Activated T-cell treated with anti-CD3 and anti-CD28 coated beads, Interleukin-2, amount 50 U/mL, for 24 hours (primary cell): ENCODE data around the gene ZNF467.

Source experiments
- DNase-seq: peaks from one replicate; pipeline ENCODE4 v3.0.0-alpha.2; 2020
- H3K27ac Mint-ChIP-seq: 2 replicates; pipeline ENCODE4 v1.8.0; 2020; ENCODE audit warnings: mild to moderate bottlenecking, mixed read lengths
- H3K27me3 Mint-ChIP-seq: 2 replicates; pipeline ENCODE4 v1.8.0; 2020; ENCODE audit warnings: mixed read lengths
- H3K36me3 Mint-ChIP-seq: 2 replicates; pipeline ENCODE4 v1.8.0; 2020; ENCODE audit warnings: low read depth, mixed read lengths
- H3K4me1 Mint-ChIP-seq: 2 replicates; pipeline ENCODE4 v1.8.0; 2020; ENCODE audit warnings: low read depth, mixed read lengths
- H3K4me3 Mint-ChIP-seq: 2 replicates; pipeline ENCODE4 v1.8.0; 2020; ENCODE audit warnings: mild to moderate bottlenecking, moderate library complexity, mixed read lengths
- H3K9me3 Mint-ChIP-seq: 2 replicates; pipeline ENCODE4 v1.8.0; 2020; ENCODE audit warnings: mixed read lengths

ZNF467 gene

DNA sequence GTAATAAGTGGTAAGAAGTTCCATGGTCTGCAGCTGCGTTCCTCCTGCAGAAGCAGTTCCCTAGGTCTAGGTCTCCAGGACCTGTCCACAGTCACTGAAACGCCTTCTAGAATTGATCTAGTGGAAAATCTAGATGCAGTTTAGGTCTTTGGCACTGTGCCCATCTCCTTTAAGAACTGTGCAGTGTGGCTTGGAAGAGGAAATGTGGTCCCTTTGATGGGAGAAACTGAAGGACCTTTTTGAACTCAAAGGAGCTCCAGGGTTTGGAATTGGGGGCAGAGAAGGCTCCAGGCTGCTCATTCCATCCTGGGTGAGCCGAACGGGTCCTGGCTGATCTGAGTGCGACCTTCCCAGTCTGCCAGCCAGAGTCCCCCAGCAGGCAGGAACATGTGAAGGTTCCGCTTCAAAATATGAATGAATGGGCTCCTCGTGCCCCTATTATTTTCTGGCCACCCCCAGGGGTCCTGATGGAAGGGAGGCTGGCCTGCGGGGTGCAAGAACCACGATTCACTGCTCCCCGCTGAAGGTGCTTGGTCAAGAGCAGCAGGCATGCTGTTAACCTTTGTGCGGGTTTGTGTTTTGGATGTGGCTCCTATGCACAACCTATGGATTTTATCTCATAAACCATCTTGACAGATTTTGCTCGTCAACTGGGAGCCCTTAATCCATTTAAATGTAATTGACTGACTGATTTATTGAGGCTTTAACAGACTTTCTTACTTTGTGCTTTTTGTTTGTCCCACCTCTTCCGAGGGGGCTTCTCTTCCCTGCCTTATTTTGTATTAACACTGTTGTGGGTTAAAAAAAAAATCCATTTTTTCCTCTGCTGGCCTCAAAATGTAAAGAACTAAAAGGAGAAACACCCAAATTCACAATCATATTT is 36.7 kb downstream of the ZNF467 start:
- no peaks in the 10 kb centered on the region for H3K9me3 Mint-ChIP-seq
- no peak overlapping the region for H3K4me3 Mint-ChIP-seq
- no peak for DNase-seq
- peaks cover 12% of the 10 kb centered on the region for H3K4me1 Mint-ChIP-seq
- H3K27ac Mint-ChIP-seq, result no peak overlapping the region
- peaks cover 40% of the 10 kb centered on the region for H3K27me3 Mint-ChIP-seq
- peaks cover 19% of the 10 kb centered on the region for H3K36me3 Mint-ChIP-seq

DNA sequence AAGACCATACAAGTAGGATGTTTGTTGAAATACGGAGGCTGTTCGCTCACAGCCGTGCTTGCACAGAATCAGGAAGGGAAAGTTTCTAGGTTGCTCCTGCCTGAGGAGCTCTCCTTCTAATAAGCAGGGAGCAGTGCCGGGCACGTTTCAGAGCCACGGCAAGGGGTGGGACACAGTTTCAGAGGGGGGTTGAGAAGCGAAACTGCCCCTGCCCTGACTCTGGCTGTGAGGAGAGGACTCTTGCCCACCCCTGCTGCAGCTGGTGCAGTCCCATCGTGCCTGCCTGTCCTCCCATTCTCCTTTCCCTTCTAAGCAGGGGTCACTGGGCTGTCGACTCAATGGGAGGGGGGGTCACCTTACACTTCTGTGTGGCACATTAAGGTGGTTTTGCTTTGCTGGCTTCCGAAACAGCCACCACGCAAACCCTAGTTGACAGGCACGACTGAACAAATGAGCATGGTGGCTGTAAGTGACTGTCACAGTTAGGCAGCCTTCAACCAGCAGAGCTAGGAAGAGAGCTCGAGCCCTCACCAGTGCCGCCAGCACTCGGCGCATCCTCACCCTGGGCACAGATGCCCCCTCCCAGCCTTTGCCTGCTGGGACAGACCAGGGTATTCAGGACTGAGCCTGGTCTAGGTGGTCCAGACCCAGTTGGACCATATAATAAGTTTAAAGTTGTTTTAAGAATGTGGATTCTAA is 37.5 kb downstream of the ZNF467 start:
- Mint-ChIP-seq H3K27ac (no peak overlapping the region), H3K4me1 (peaks cover 10% of the 10 kb centered on the region), H3K4me3 (no peak overlapping the region), H3K9me3 (no peaks in the 10 kb centered on the region), H3K27me3 (peaks cover 33% of the 10 kb centered on the region), H3K36me3 (peaks cover 27% of the 10 kb centered on the region)
- no peak for DNase-seq

DNA sequence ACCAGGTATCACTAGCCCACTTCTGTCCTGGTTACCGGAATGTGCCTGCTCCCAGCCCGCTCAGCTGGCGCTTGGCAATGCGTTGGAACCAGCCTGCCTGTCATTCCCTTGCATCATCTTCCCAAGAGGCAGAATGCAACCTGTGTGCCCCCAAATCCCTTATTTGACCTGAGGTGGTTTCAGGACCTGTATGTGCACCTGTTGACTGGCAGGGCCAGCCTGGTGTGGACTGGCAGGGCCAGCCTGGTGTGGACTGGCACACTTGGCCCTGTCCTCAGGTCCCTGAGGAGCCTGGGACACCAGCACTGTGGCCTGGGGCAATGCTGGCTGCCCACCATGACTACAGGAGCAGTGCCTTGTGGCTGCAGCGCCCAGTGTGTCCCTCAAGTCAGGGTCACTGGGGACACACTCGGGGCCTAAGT is 38.2 kb downstream of the ZNF467 start:
- Mint-ChIP-seq H3K27ac (no peak overlapping the region), H3K4me3 (no peak overlapping the region)

DNA sequence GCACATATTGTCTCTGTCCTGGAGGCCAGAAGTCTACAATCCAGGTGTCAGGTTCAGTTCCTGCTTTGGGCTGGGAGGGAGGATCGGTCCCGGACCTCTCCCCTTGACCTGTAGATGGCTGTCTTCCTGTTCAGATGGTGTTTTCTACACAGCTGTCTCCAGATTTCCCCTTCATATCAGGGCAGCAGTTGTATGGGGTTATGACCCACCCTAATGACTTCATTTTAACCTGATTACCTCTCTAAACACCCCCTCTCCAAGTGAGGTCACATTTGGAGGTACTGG is 38.7 kb downstream of the ZNF467 start:
- Mint-ChIP-seq H3K27me3 (peaks cover 25% of the 10 kb centered on the region), H3K27ac (no peak overlapping the region), H3K9me3 (no peaks in the 10 kb centered on the region), H3K4me1 (peaks cover 10% of the 10 kb centered on the region), H3K36me3 (peaks cover 38% of the 10 kb centered on the region), H3K4me3 (no peak overlapping the region)
- no peak for DNase-seq

More for the DNA sequence above, 38.2 kb downstream of the ZNF467 start:
- Mint-ChIP-seq H3K4me1 (peaks cover 10% of the 10 kb centered on the region), H3K36me3 (peaks cover 34% of the 10 kb centered on the region), H3K27me3 (peaks cover 26% of the 10 kb centered on the region), H3K9me3 (no peaks in the 10 kb centered on the region)
- DNase-seq, result no peak

DNA sequence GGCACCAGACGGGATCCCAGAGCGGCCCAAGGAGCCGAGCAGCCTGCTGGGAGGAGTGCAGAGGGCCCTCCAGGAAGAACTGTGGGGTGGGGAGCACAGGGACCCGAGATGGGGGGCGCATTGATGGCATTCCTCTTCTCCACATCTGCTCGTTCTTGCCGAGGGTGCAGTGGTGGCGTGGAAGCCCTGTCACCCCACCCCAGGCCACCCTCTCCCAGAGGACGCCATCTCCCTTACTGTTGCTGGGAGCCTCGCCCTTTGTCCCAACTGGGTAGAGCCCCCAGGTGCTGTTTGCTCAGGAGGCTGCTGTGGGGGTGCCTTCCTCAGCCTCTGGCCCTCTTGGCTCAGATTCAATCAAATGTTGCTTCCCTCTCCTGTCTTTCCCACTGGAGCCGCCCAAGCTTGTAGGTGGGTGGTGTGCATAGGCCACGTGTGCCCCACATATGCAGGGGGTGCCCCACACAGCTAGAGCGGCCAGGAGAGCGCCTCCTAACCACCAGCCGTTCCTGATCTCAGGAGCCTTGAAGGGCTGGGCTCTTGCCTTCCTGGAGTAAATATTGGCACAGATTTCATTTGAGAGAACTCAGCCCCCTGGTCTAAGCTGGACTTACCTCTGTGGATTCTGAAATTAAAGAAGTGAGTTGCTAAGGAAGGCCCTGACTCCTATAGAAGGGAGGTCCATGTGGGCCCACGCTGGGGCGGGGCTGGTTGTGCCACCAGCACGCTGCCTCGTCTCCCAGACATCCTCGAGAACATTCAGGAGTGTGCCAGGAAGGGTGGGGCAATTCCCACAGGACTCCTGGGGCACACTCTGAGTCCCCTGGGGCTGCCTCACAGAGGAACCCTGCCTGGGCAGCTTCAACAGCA is 39.2 kb downstream of the ZNF467 start:
- DNase-seq, result no peak
- Mint-ChIP-seq H3K4me3 (no peak overlapping the region), H3K4me1 (peaks cover 10% of the 10 kb centered on the region), H3K36me3 (peaks cover 44% of the 10 kb centered on the region), H3K27me3 (peaks cover 20% of the 10 kb centered on the region), H3K9me3 (no peaks in the 10 kb centered on the region), H3K27ac (no peak overlapping the region)

DNA sequence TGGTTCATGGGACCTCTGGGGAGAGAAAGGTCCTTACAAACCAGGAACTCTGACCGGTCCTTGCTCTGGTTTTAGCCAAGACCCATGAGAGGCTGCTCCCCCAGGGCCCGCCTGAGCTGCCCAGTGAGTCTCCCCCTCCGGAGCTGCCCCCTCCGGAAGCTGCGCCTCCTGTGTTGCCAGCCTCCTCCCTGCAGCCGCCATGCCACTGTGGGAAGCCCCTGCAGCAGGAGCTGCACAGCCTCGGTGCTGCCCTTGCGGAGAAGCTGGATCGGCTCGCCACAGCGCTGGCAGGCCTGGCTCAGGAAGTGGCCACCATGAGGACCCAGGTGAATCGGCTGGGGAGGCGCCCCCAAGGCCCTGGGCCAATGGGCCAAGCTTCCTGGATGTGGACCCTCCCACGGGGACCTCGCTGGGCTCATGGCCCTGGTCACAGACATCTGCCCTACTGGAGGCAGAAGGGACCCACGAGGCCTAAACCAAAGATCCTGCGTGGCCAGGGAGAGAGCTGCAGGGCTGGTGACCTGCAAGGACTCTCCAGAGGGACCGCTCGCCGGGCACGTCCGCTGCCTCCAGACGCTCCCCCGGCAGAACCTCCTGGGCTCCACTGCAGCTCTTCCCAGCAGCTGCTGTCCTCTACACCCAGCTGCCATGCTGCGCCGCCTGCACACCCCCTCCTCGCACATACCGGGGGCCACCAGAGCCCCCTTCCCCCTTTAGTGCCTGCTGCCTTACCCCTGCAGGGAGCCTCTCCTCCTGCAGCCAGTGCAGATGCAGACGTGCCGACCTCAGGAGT is 40.1 kb downstream of the ZNF467 start:
- no peaks in the 10 kb centered on the region for H3K9me3 Mint-ChIP-seq
- no peak overlapping the region for H3K4me3 Mint-ChIP-seq
- H3K36me3 Mint-ChIP-seq, result peaks cover 49% of the 10 kb centered on the region
- DNase-seq, result no peak
- no peak overlapping the region for H3K27ac Mint-ChIP-seq
- H3K27me3 Mint-ChIP-seq, result peaks cover 13% of the 10 kb centered on the region
- peaks cover 10% of the 10 kb centered on the region for H3K4me1 Mint-ChIP-seq

DNA sequence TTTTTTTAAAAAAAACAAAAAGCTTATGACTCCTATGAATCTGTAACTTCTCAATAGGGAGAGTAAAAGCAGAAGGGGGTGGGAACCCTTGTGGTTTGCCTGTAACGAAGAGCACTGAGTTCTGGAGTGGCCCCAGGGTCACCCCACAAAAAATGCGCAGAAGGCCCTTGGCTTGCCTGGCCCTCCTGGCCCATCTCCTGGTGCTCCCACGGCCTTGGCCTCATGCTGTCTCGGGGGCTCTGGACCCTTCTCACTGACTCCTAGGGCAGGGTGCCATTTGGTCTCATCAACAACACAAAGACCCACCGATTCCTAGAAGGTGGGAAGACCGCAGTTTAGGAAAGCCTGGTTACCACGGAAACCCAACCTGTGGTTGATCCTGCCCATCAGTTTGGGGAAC is 40.8 kb downstream of the ZNF467 start:
- no peak for DNase-seq
- H3K4me3 Mint-ChIP-seq, result no peak overlapping the region
- peaks cover 11% of the 10 kb centered on the region for H3K27me3 Mint-ChIP-seq
- no peaks in the 10 kb centered on the region for H3K9me3 Mint-ChIP-seq
- no peak overlapping the region for H3K27ac Mint-ChIP-seq
- H3K4me1 Mint-ChIP-seq, result peaks cover 10% of the 10 kb centered on the region
- H3K36me3 Mint-ChIP-seq, result peaks cover 56% of the 10 kb centered on the region

DNA sequence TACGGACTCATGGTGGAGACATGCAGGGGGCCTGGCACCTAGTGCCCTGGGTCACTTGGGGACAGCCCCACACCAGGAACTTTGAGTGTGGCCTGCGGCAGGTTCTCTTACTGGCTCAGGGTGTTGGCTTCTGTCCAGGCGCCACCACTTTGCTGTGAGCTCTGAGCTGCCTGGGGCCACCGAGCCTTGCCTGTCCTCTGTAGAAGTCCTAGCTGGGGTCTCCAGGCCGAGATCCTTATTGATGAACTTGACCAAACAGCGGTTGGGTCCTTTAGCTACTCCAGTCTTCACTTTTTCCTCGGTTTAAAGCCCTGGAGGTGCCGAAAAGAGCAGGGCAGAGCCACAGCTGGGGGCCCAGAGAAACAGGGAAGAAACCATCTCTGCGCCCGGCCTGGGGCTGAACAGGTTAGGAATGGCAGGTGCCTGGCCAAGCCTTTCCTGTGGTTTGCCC is 41.3 kb downstream of the ZNF467 start:
- peaks cover 60% of the 10 kb centered on the region for H3K36me3 Mint-ChIP-seq
- no peaks in the 10 kb centered on the region for H3K9me3 Mint-ChIP-seq
- H3K27ac Mint-ChIP-seq, result no peak overlapping the region
- H3K4me3 Mint-ChIP-seq, result no peak overlapping the region
- DNase-seq, result no peak
- peaks cover 8% of the 10 kb centered on the region for H3K27me3 Mint-ChIP-seq
- H3K4me1 Mint-ChIP-seq, result peaks cover 10% of the 10 kb centered on the region

DNA sequence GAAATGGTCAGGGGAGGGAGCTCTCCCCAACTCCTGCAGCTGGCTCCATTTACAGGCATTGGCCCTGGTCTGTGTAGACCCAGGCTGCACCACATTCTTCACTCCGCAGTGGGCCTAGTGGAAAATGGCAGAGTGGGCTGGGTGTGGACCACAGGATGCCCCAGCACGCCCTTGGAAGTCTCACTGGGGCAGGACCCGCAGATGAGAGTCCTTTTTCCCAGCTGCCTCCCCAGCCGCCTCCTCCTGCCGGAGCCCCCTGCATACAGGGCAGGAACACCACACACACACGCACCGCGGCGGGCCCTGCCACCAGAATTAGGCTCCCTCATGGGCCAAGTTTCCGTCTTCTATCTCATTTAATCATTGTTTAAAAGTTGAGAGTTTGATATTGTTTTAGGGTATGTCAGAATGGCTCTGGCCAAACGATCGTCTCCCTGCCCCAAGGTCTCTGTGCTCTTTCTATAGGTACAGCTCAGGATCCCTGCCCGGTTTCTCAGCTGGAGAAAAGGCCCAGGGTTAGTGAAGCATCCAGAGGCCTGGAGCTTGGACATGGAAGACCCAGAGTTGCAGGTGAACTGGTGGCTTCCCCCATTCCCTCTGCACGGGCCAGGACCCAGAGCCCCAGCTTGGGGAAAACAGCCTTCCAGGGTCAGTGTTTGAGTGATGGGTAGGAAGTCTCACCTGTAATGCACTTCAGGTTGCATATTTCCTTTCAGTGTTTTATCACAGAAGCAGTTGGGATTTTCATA is 42.0 kb downstream of the ZNF467 start:
- no peaks in the 10 kb centered on the region for H3K9me3 Mint-ChIP-seq
- H3K4me1 Mint-ChIP-seq, result peaks cover 9% of the 10 kb centered on the region
- no peak overlapping the region for H3K4me3 Mint-ChIP-seq
- peaks cover under 1% of the 10 kb centered on the region for H3K27me3 Mint-ChIP-seq
- no peak for DNase-seq
- peaks cover 68% of the 10 kb centered on the region for H3K36me3 Mint-ChIP-seq
- H3K27ac Mint-ChIP-seq, result no peak overlapping the region

DNA sequence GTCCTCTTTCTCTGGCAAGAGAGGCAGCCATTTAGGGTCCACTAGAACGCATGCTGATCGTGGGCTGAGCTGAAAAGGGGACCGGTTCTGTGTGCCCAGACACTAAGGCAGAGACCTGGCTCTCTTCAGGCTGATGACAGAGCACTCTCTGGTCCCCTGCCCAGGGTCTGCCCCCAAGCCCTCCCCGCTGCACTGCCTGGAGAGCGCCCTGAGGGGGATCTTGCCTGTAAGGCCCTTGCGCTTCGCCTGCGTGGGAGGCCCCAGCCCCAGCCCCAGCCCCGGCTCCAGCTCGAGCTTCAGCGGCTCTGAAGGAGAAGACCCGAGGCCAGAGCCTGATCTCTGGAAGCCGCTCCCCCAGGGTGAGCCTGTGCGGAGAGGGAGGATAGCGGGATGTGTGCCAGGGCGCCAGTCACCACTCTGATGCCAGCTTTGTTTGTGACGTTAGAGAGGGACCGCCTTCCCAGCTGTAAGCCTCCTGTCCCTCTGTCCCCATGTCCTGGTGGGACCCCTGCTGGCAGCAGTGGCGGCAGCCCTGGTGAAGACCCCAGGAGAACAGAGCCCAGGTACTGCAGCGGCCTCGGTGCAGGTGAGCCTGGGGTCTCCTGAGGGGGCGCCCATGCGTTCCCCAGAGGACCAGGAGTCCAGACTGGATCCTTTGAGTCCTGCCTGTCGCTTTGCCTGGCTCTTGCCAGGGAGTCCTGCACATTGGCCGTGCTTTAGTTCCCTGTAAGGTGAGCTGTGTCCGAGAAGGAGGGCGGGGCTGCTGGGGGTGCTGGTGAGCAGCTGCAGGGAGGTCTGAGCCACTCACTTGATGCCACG is 43.2 kb downstream of the ZNF467 start:
- H3K36me3 Mint-ChIP-seq, result peaks cover 80% of the 10 kb centered on the region
- H3K4me1 Mint-ChIP-seq, result no peaks in the 10 kb centered on the region
- H3K27ac Mint-ChIP-seq, result no peak overlapping the region
- no peak for DNase-seq
- no peak overlapping the region for H3K4me3 Mint-ChIP-seq
- no peaks in the 10 kb centered on the region for H3K9me3 Mint-ChIP-seq
- no peaks in the 10 kb centered on the region for H3K27me3 Mint-ChIP-seq

DNA sequence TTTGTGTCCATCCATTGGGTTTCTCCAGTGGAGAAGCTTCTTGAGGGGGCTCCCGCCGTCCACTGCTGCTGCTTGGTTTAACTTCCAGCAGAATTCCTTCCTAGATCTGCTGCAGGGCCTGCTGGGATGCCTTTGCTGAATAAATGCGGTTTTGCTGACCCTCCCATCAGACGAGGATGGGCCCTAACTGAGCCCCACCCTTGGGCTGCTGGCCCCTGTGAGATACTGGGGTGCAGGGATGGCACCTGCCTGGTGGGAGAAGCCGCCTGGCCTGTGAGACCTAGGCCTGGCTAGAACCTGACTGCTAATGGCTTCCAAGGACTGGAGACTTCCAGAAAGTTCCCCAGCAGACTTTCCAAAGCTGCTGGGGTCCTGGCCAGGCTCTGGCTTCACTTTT is 43.8 kb downstream of the ZNF467 start:
- Mint-ChIP-seq H3K36me3 (peaks cover 83% of the 10 kb centered on the region), H3K9me3 (no peaks in the 10 kb centered on the region), H3K4me3 (no peak overlapping the region), H3K4me1 (no peaks in the 10 kb centered on the region), H3K27me3 (no peaks in the 10 kb centered on the region), H3K27ac (no peak overlapping the region)
- no peak for DNase-seq

DNA sequence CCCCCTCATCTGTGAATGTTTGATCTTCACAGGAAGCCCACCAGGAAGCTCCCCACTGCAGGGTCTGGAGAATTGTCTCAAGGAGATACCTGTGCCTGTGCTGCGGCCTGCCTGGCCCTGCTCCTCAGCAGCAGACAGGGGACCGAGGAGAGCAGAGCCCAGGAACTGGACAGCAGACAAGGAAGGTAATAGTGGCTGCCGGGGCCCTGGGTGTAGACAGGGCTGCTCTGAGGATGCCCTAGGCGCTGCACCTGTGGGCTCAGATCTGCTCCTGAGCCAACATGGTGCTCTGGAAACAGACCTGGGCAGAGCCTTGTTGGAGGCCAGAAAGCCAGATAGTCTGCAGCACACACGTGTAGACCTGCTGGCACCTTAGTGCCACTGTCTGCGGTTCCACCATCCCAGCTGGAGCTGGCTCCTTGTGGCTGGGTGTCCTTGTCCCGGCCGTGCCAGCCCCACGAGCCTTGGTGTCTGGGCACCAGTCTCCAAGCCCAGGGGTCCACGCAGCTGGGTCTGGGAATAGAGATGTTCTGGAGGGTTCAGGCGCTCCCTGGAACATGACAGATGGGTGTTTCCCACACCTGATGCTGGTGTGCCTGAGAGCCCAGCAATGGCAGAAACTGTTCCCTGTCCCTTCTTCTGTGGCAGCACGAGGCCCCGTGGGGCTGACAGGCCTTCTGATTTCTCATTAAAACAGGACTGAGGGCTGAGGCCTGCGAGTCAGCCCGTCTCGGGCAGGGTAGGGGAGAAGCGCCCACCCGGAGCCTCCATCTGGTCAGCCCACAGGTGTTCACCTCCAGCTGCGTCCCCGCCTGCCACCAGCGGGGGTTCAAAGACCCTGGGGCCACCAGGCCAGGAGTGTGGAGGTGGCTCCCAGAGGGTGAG is 44.7 kb downstream of the ZNF467 start:
- H3K4me1 Mint-ChIP-seq, result no peaks in the 10 kb centered on the region
- no peak for DNase-seq
- no peak overlapping the region for H3K27ac Mint-ChIP-seq
- no peaks in the 10 kb centered on the region for H3K9me3 Mint-ChIP-seq
- no peaks in the 10 kb centered on the region for H3K27me3 Mint-ChIP-seq
- peaks cover 83% of the 10 kb centered on the region for H3K36me3 Mint-ChIP-seq
- H3K4me3 Mint-ChIP-seq, result no peak overlapping the region
